Measurements from ENCODE around the gene EXD3.

EXD3 gene

DNA sequence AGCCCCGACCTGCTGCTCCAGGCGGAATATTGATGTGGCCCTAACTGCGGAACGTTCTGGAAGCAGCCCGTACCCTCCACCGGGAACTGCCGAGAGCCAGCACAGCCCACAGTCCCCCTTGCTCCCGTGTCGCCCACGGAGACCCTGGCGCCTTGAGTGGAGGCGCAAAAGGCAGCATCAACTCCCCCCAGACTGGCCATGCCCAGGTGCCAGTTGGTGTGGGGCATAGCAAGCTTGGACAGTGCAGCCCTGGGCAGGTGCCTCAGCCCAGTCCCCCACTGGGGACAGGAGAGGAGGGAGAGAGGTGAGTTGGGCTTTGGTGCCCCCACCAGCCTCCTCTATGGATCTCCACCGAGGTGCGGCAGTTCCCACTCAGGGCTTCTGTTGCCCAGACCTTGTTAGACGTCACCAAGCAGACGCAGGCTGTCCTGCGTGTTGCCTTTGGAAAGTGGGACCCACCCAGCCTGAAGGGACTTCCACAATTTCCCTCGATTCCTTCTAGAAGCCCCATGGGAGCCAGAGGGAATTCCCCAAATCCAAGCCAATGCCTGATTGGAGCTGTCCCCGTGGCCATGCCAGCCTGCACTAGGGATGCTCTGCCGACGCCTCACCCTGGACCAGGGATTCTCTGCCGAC lies 101.1 kb downstream of the EXD3 start:
- no peak for FAIRE-seq
- TF ChIP-seq, protein P1, sequence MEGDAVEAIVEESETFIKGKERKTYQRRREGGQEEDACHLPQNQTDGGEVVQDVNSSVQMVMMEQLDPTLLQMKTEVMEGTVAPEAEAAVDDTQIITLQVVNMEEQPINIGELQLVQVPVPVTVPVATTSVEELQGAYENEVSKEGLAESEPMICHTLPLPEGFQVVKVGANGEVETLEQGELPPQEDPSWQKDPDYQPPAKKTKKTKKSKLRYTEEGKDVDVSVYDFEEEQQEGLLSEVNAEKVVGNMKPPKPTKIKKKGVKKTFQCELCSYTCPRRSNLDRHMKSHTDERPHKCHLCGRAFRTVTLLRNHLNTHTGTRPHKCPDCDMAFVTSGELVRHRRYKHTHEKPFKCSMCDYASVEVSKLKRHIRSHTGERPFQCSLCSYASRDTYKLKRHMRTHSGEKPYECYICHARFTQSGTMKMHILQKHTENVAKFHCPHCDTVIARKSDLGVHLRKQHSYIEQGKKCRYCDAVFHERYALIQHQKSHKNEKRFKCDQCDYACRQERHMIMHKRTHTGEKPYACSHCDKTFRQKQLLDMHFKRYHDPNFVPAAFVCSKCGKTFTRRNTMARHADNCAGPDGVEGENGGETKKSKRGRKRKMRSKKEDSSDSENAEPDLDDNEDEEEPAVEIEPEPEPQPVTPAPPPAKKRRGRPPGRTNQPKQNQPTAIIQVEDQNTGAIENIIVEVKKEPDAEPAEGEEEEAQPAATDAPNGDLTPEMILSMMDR (IDR thresholded peaks at IDR 0.05; ENCODE audit: insufficient read depth, missing control alignments) = no peak
- peak; percentile 18 for DNase-seq (ENCODE audit: insufficient read length, low spot score)

DNA sequence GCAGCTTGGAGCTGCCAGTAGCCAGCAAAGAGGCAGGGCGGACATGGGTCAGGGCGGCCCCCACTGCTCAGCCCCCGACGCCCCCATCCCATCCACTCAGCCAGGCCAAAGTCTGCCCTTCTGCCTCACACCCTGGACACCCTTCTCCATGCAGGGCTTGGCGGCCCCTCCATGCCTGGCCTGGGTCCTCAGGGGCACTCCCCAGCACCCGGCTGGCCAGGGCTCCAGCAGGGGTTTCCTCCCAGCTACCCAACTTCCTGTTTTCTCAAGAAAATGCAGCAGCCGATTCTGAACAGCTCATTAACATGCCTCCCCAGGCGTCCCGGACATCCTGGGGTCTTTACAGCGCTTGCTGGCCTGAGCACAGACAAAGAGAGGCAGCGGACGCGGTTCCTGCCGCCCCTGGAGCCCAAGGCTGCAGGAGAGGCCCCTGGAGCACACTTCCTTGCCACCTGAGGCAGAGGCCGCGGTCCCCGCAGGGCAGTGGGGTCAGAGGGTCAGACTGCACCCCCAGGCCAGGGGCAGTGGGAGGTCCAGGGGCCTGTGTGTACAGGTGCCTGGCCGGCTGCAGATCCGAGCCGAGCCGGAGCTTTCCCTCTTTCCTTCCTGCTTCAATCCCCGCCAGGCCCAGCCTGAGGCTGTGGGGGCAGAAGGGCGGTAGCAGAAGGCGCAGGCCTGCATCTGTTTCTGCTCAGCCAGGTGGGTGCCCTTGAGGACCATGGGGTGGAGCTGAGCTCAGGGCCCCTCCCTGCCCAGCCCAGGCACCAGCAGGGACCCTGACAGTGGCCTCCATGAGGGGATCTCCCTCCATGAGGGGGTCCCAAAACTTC lies 102.2 kb downstream of the EXD3 start:
- TF ChIP-seq, protein P1 (IDR thresholded peaks at IDR 0.05; ENCODE audit: insufficient read depth, missing control alignments) = no peak
- DNase-seq (ENCODE audit: insufficient read length, low spot score) (peak; percentile 14), FAIRE-seq (no peak)

DNA sequence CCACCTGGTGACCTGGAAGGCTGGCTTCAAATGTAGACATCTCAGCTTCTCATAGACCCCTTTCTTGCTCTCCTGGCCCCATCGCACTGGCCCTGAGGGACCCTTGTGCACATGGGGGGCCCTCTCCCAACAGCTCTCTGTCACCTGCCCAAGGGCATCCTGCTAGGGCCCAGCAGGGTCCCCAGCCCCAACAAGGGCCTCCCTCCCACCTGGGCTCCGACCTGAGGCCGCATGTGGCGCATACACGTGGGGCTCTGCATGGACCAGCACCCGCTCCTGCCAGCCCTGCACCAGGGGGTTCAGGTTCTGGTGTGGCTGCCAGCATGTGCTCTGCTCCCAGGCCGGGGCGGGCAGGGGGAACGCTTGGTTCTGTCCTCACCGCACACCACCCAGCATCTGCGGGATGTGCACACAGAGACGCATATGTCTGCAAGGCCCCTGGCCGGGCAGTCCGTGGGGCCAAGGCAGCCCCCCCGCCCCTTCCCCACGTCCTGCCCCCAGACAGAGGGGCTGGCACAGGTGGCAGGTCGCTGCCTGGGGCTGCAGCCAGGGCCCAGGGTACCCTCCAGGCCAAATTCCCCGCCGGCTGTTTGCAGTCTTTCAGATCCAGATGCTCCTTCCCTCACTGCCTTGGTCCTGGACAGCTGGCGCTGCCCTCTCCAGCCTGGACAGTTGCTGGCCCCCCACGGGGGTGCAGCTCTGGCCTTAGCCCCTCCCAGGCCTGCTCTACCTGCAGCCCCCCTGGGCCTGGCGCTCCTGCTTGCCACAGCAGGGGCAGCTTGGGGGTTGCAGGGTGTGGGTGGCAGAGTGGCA lies 103.0 kb downstream of the EXD3 start:
- TF ChIP-seq, protein P1 (IDR thresholded peaks at IDR 0.05; ENCODE audit: insufficient read depth, missing control alignments) = no peak
- peak; percentile 16 for DNase-seq (ENCODE audit: insufficient read length, low spot score)
- no peak for FAIRE-seq

DNA sequence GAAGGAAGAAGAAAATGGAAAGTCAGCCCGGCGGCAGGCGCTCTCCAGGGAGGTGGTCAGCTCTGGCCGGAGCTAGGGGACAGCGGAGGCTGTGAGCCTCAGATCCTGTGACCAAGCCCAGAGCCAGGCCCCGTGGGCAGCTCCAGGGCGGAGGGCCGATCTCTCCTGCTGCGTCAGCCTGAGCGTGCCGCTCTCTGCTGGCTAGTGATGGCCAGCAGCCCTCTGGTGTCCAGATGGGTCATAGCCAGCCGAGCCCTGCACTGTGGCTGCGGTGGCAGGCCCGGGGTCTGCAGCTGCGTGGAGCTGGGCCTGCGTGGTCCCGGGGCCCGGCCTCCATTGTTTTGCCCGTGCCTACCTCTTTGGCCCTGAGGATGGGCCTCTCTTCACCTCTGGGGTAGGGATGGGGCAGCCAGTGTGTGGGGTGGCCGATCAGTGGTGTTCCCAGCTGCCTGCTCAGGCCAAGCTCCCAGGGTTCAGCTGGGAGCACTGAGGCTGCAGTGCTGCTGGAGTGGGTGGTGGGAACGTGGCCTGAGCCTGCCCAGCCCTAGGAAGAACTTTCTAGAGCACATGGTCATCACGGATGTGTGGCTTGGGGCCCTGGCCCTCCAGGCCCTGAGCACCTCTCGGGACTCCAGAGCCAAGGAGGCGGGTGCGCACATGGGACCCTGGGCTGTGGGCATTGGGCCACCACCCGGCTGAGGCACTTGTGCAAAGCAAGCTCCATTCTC lies 103.8 kb downstream of the EXD3 start:
- peak; percentile 22 for DNase-seq (ENCODE audit: insufficient read length, low spot score)
- no peak for FAIRE-seq
- TF ChIP-seq, protein P1 (IDR thresholded peaks at IDR 0.05; ENCODE audit: insufficient read depth, missing control alignments) = no peak

DNA sequence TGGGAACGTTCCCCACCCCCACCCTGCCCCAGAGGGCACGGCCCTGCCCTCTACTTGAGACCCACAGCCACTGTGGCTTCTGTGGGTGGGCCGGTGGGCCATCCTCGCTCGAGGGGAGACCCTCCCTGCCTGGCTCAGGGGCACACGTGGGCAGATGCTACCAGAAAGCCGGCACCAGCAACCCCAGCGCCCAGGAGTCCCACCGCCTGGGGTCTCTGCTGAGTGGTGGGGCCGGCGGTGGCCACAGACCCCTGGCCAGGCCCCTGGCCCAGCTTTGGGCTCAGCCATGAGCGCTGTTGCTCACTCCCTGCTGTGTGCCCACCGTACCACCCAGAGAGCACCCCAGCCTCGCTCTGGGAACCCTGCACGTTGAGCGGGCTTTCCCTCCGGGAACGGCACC lies 104.4 kb downstream of the EXD3 start:
- TF ChIP-seq, protein P1 (IDR thresholded peaks at IDR 0.05; ENCODE audit: insufficient read depth, missing control alignments) = no peak
- FAIRE-seq (no peak), DNase-seq (ENCODE audit: insufficient read length, low spot score) (no peak)

- FAIRE-seq (no peak), DNase-seq (ENCODE audit: insufficient read length, low spot score) (peak; percentile 16)
- TF ChIP-seq, protein P1 (IDR thresholded peaks at IDR 0.05; ENCODE audit: insufficient read depth, missing control alignments) = no peak
Measured at GRCh38 chr9:137317718-137318511, 105.0 kb downstream of the EXD3 start.
